Common myeloid progenitor, CD34-positive (primary cell): ENCODE measurements around the gene SUN3.

Experiments
- CTCF ChIA-PET: fragments of 350-600 bp; sonication (Branson Sonifier 250); formaldehyde crosslinking; loops from one replicate; lab custom pipeline; 2021; ENCODE audit warnings: antibody characterized with exemption; lab: Charles Lee
- POLR2A ChIA-PET: fragments of 350-600 bp; sonication (Branson Sonifier 250); formaldehyde crosslinking; loops from one replicate; lab custom pipeline; 2021; ENCODE audit warnings: antibody characterized with exemption; lab: Charles Lee
- DNase-seq, 3 donors: peaks; one replicate each; pipeline versions ENCODE4 v3.0.0 to v3.0.0-alpha.2; 2013
- H3K27ac ChIP-seq, 2 experiments: 1 replicate in 1 of 2; 2 replicates in 1 of 2; pipeline ENCODE4 v1.7.0; 2013; ENCODE audit warnings: inconsistent platforms in 2 of 2, low read length in 2 of 2, mild to moderate bottlenecking in 2 of 2, low read depth in 1 of 2, moderate library complexity in 1 of 2; ENCODE audit not compliant: severe bottlenecking in 2 of 2, insufficient read depth in 1 of 2, poor library complexity in 1 of 2
- H3K27me3 ChIP-seq, 5 experiments: replicated peaks in 2 of 5; 1 replicate in 3 of 5; 2 replicates in 2 of 5; pipeline versions ENCODE4 v1.6.1 to v1.7.0; 2013; ENCODE audit warnings: low read length in 4 of 5, mild to moderate bottlenecking in 2 of 5, moderate library complexity in 2 of 5, inconsistent platforms in 1 of 5; ENCODE audit not compliant: insufficient read depth in 5 of 5, control insufficient read depth in 4 of 5
- H3K36me3 ChIP-seq, 4 experiments: 1 replicate in 2 of 4; 2 replicates in 2 of 4; pipeline versions ENCODE4 v1.6.1 to v1.7.0; 2013; ENCODE audit warnings: low read length in 3 of 4, control low read depth in 1 of 4, mild to moderate bottlenecking in 1 of 4; ENCODE audit not compliant: control insufficient read depth in 4 of 4, insufficient read depth in 4 of 4
- H3K4me1 ChIP-seq, 4 experiments: 1 replicate in 3 of 4; 2 replicates in 1 of 4; pipeline versions ENCODE4 v1.6.1 to v1.7.1; 2013; ENCODE audit warnings: low read length in 3 of 4, mild to moderate bottlenecking in 3 of 4, control low read depth in 1 of 4, inconsistent platforms in 1 of 4, moderate library complexity in 1 of 4; ENCODE audit not compliant: control insufficient read depth in 4 of 4, insufficient read depth in 4 of 4; ENCODE audit errors: control extremely low read depth in 1 of 4
- H3K4me3 ChIP-seq, 7 experiments: 1 replicate in 4 of 7; 2 replicates in 3 of 7; pipeline versions ENCODE4 v1.5.1 to v1.7.0; 2013; ENCODE audit warnings: mild to moderate bottlenecking in 7 of 7, low read length in 6 of 7, moderate library complexity in 6 of 7, inconsistent platforms in 2 of 7, low read depth in 2 of 7, control low read depth in 1 of 7; ENCODE audit not compliant: insufficient read depth in 4 of 7, control insufficient read depth in 1 of 7; ENCODE audit errors: extremely low read depth in 1 of 7
- H3K9me3 ChIP-seq, 5 experiments: 1 replicate in 4 of 5; 2 replicates in 1 of 5; pipeline versions ENCODE4 v1.6.1 to v1.7.1; 2013; ENCODE audit warnings: low read length in 4 of 5, mild to moderate bottlenecking in 2 of 5, inconsistent platforms in 1 of 5, low read depth in 1 of 5, moderate library complexity in 1 of 5; ENCODE audit not compliant: control insufficient read depth in 4 of 5, insufficient read depth in 2 of 5; ENCODE audit errors: control extremely low read depth in 1 of 5
- WGBS: methylation state at CpG from one replicate; pipeline ENCODE4 v1.1.5; 2013; ENCODE audit not compliant: insufficient coverage; 5-methylcytosine and 5-hydroxymethylcytosine counted together

Gene SUN3

GRCh38 chr7:48042636-48043035, 13.7 kb upstream of the SUN3 start:
- ChIA-PET POLR2A (no interaction called here), CTCF (no interaction called here)
- no peaks in the 10 kb centered on the region for H3K36me3 ChIP-seq
- no peaks in the 10 kb centered on the region for H3K9me3 ChIP-seq
- 100% methylated on average over 1 of the region's 3 CpGs for WGBS
- H3K27me3 ChIP-seq, result peaks cover 0 to 7% (median 1%) of the 10 kb centered on the region in 5 experiments
- H3K27ac ChIP-seq, result no peak overlapping the region
- no peak overlapping the region for H3K4me3 ChIP-seq
- no peak for DNase-seq
- peaks cover 0 to 6% (median 2%) of the 10 kb centered on the region in 4 experiments for H3K4me1 ChIP-seq

DNA sequence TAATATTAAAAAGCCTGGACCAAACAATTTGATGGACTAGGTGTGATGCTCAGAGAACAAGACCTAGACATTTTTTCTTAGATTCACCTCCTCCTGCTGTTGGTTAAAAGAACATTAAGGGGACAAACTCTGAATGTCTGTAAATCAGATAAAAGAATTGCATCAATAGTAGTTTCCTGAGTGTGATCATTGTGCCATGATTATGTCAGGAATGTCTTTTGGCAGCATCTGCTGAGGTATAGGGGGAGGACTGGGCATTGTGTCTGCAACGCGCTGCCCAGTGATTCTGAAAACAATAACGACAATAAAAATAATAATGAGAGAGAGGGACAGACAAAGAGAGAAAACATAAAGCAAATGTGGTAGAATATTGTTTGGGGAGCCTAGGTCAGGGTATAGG, 13.3 kb upstream of the SUN3 start:
- WGBS, result 100% methylated on average over 1 of the region's 3 CpGs
- CTCF ChIA-PET, result no interaction called here
- POLR2A ChIA-PET, result no interaction called here
- Histone ChIP-seq H3K27me3 (peaks cover 0 to 9% (median 3%) of the 10 kb centered on the region in 5 experiments), H3K27ac (no peak overlapping the region), H3K9me3 (no peaks in the 10 kb centered on the region), H3K36me3 (no peaks in the 10 kb centered on the region), H3K4me3 (no peak overlapping the region), H3K4me1 (peaks cover 0 to 6% (median 2%) of the 10 kb centered on the region in 4 experiments)
- DNase-seq, result no peak

- no CpG with 5 or more reads among the region's 3 CpGs for WGBS
- POLR2A ChIA-PET, result no interaction called here
- DNase-seq, result no peak
- CTCF ChIA-PET, result no interaction called here
- Histone ChIP-seq H3K4me3 (no peak overlapping the region), H3K27me3 (peaks cover under 1 to 15% (median 9%) of the 10 kb centered on the region in 5 experiments), H3K27ac (no peak overlapping the region), H3K9me3 (no peaks in the 10 kb centered on the region), H3K4me1 (peaks cover 0 to 4% (median 1%) of the 10 kb centered on the region in 4 experiments), H3K36me3 (no peaks in the 10 kb centered on the region)
Measured at GRCh38 chr7:48041653-48041970, 12.7 kb upstream of the SUN3 start.

GRCh38 chr7:48040944-48041652, 12.2 kb upstream of the SUN3 start:
- peaks cover 5 to 20% (median 15%) of the 10 kb centered on the region in 5 experiments for H3K27me3 ChIP-seq
- ChIA-PET CTCF (no interaction called here), POLR2A (no interaction called here)
- H3K4me1 ChIP-seq, result peaks cover 0 to 6% (median 3%) of the 10 kb centered on the region in 4 experiments
- H3K27ac ChIP-seq, result no peak overlapping the region
- no peak overlapping the region for H3K4me3 ChIP-seq
- no peak for DNase-seq
- no peaks in the 10 kb centered on the region for H3K9me3 ChIP-seq
- WGBS, result 97% methylated on average over 12 of the region's 18 CpGs
- no peaks in the 10 kb centered on the region for H3K36me3 ChIP-seq

DNA sequence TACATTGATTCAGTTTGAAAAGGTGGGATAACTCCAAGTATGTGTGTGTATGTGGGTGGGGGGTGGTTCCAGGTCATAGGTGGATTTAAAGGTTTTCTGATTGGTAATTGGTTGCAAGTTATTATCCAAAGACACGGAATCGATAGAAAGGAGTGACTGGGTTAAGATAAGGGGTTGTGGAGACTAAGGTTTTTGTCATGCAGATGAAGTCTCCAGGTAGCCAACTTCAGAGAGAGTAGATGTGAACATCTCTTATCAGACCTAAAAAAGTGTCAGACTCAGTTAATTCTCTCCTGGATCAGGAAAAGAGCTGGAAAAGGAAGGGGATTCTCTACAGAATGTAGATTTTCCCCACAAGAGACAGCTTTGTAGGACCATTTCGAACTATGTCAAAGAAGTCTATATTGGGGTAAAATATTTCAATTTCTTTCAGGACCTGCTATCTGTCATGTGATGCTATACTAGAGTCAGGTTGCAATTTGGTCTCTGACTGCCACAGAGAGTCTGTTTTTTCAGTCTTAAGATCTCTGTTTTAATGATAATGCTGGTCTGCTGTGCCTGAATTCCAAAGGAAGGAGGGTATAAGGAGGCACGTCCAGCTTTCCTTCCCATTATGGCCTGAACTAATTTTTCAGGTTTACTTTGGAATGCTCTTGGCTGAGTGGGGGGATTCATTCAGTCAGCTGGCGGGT, 10.1 kb upstream of the SUN3 start:
- Histone ChIP-seq H3K4me1 (peaks cover 0 to 11% (median 10%) of the 10 kb centered on the region in 4 experiments), H3K9me3 (no peaks in the 10 kb centered on the region), H3K36me3 (no peaks in the 10 kb centered on the region), H3K27ac (no peak overlapping the region), H3K4me3 (no peak overlapping the region), H3K27me3 (peaks cover 5 to 31% (median 30%) of the 10 kb centered on the region in 5 experiments)
- ChIA-PET POLR2A (no interaction called here), CTCF (interaction anchor here (2.1 kb wide), 1 partner anchor 51 kb away, joined by 5 read pairs; no protein-coding TSS in a partner anchor)
- 100% methylated on average over 2 of the region's 5 CpGs for WGBS
- no peak for DNase-seq

DNA sequence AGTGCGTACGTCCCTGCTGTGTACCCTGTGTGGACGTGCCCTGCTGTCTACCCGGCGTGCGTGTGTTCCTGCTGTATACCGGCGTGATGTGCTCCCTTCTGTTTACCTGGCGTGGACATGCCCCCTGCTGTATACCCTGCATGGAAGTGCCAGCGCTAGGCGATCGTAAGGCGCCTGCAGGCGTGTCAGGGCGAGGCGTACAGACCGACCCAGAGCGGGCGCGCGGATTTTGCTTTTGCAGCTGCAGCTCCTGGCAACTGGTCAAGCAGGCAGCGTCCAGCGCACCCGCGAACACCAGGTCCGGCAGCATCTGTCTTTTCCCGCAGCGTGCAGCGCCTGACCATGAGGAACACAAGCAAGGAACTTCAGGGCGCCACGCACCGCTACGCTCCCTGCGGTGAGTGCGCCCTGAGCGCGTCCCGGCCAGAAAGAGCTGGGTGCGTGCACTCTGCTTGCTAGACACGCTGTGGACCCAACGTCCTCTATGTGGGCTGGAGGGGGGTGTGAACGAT, 7.1 kb upstream of the SUN3 start:
- DNase-seq, result peak in 2 of 3 donors; percentile 45 to 59
- 5% methylated on average over 38 of the region's 42 CpGs for WGBS
- H3K4me1 ChIP-seq, result peaks cover 0 to 11% (median 10%) of the 10 kb centered on the region in 4 experiments
- no peak overlapping the region for H3K27ac ChIP-seq
- POLR2A ChIA-PET, result no interaction called here
- peaks cover 5 to 45% (median 31%) of the 10 kb centered on the region in 5 experiments for H3K27me3 ChIP-seq
- H3K36me3 ChIP-seq, result no peaks in the 10 kb centered on the region
- H3K4me3 ChIP-seq, result peak overlapping the region; percentile 25 to 73 (median 49)
- CTCF ChIA-PET, result interaction anchor here (1.2 kb wide), 1 partner anchor 17 kb away, joined by 3 read pairs; no protein-coding TSS in a partner anchor
- H3K9me3 ChIP-seq, result no peaks in the 10 kb centered on the region
